Measurements from ENCODE around the gene TNIP3.
"Not testable (repeated sequence)": the region's sequence is repeated elsewhere in the genome, so short reads cannot be mapped to it uniquely, and the experiment has no call there.

Gene TNIP3

GRCh38 chr4:121164291-121164690, at the start of gene TNIP3:
TSS of gene TNIP3 (minus strand) at chr4:121164321. CDS start at chr4:121164125, 196 bp downstream.
- H3K36me3 ChIP-seq (ENCODE audit: insufficient read depth, low read length): no peaks in the 10 kb centered on the region
- no peaks in the 10 kb centered on the region for H3K4me1 ChIP-seq (ENCODE audit: control insufficient read depth, insufficient read depth, low read length, unreplicated experiment)
- H3K27ac ChIP-seq (ENCODE audit: low read depth, low read length): no peak within 1 kb of the TSS
- no peak within 1 kb of the TSS for H3K4me3 ChIP-seq (ENCODE audit: low read depth, low read length)
- H3K27me3 ChIP-seq (ENCODE audit: insufficient read depth, low read length): no peaks in the 10 kb centered on the region
- no peaks in the 10 kb centered on the region for H3K79me2 ChIP-seq (ENCODE audit: control insufficient read depth, insufficient read depth, low read length, unreplicated experiment)
- H2AFZ ChIP-seq (ENCODE audit: low read length, unreplicated experiment): no peak within 1 kb of the TSS

GRCh38 chr4:121212806-121213205, 48.7 kb upstream of the TNIP3 start:
- no peak overlapping the region for H3K4me3 ChIP-seq (ENCODE audit: low read depth, low read length)
- no peaks in the 10 kb centered on the region for H3K79me2 ChIP-seq (ENCODE audit: control insufficient read depth, insufficient read depth, low read length, unreplicated experiment)
- no peak overlapping the region for H2AFZ ChIP-seq (ENCODE audit: low read length, unreplicated experiment)
- no peaks in the 10 kb centered on the region for H3K27me3 ChIP-seq (ENCODE audit: insufficient read depth, low read length)
- peaks cover 7% of the 10 kb centered on the region for H3K4me1 ChIP-seq (ENCODE audit: control insufficient read depth, insufficient read depth, low read length, unreplicated experiment)
- H3K36me3 ChIP-seq (ENCODE audit: insufficient read depth, low read length): no peaks in the 10 kb centered on the region
- H3K27ac ChIP-seq (ENCODE audit: low read depth, low read length): no peak overlapping the region

GRCh38 chr4:121209171-121209570, 45.0 kb upstream of the TNIP3 start:
- Histone ChIP-seq H3K4me1 (ENCODE audit: control insufficient read depth, insufficient read depth, low read length, unreplicated experiment) (no peaks in the 10 kb centered on the region), H3K27ac (ENCODE audit: low read depth, low read length) (no peak overlapping the region), H3K4me3 (ENCODE audit: low read depth, low read length) (no peak overlapping the region), H3K36me3 (ENCODE audit: insufficient read depth, low read length) (no peaks in the 10 kb centered on the region), H3K79me2 (ENCODE audit: control insufficient read depth, insufficient read depth, low read length, unreplicated experiment) (no peaks in the 10 kb centered on the region), H3K27me3 (ENCODE audit: insufficient read depth, low read length) (no peaks in the 10 kb centered on the region), H2AFZ (ENCODE audit: low read length, unreplicated experiment) (no peak overlapping the region)

DNA sequence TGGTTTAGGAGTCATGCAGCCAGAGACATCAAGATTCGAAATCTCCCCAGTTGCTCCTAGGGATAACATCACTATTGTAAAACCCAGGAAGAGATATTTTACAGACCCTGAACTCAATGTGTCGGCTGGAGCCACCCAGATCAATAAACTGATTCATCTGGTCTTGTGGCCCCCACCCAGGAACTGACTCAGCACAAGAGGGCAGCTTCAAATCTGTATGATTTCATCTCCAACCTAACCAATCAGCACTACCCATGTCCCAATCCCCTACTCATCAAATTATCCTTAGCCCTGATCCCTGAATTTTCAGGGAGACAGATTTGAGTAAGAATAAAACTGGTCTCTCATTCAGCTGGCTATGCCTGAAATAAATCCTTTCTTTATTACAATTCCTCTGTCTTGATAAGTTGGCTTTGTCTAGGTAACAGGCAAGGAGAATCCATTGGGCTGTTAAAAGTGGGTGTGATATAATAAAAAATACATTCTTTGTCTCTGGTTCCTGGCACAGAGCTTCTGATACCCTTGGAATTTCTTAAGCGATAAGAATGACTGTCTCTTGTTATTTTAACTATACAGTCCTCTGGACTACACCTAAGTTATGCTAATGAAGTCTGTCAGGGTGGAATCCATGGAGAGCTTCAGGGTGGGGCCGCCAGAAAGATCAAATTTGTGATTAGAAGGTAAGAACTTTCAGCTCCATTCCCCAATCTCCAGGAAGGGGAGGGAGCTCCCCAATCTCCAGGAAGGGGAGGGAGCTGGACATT, 44.3 kb upstream of the TNIP3 start:
- H3K27ac ChIP-seq (ENCODE audit: low read depth, low read length): no peak overlapping the region
- H3K27me3 ChIP-seq (ENCODE audit: insufficient read depth, low read length): no peaks in the 10 kb centered on the region
- no peak overlapping the region for H2AFZ ChIP-seq (ENCODE audit: low read length, unreplicated experiment)
- no peaks in the 10 kb centered on the region for H3K79me2 ChIP-seq (ENCODE audit: control insufficient read depth, insufficient read depth, low read length, unreplicated experiment)
- no peak overlapping the region for H3K4me3 ChIP-seq (ENCODE audit: low read depth, low read length)
- H3K36me3 ChIP-seq (ENCODE audit: insufficient read depth, low read length): no peaks in the 10 kb centered on the region
- H3K4me1 ChIP-seq (ENCODE audit: control insufficient read depth, insufficient read depth, low read length, unreplicated experiment): no peaks in the 10 kb centered on the region

GRCh38 chr4:121205777-121206176, 41.7 kb upstream of the TNIP3 start:
- H3K4me1 ChIP-seq (ENCODE audit: control insufficient read depth, insufficient read depth, low read length, unreplicated experiment); H3K27ac ChIP-seq (ENCODE audit: low read depth, low read length); H2AFZ ChIP-seq (ENCODE audit: low read length, unreplicated experiment); H3K27me3 ChIP-seq (ENCODE audit: insufficient read depth, low read length); H3K36me3 ChIP-seq (ENCODE audit: insufficient read depth, low read length); H3K4me3 ChIP-seq (ENCODE audit: low read depth, low read length); H3K79me2 ChIP-seq (ENCODE audit: control insufficient read depth, insufficient read depth, low read length, unreplicated experiment): not testable (repeated sequence)

DNA sequence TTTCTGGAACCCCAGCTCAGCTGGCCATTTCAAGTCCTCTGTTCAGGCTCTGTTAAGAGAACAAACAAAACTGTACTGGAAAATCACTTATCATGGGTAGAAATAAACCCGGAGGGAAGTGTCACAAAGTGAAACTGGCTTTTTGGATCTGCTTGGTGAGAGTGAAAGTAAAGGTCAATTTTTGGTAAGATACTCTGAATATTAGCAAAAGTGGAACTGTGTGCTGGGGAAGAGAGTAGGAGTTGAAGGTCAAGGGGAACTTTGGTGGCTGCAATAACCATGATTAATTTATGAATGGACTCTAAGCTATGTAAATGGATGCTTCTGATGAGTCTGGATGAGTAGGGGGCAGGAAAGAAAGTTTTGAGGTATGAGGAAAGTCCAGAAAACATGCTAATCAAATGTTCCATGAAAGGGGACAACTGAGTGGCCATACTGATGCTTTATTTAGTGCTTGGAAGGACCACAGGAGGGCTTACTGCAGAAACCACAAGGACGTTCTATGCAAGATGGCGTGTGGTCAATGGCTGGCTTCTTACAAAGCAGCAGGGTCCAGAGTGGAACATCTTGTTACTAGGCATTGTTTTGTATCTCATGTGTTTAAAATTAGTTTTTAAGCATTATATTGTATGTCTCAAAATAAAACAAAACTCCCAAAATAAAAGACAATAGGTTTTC, 36.8 kb upstream of the TNIP3 start:
- H3K27me3 ChIP-seq (ENCODE audit: insufficient read depth, low read length): no peaks in the 10 kb centered on the region
- no peaks in the 10 kb centered on the region for H3K36me3 ChIP-seq (ENCODE audit: insufficient read depth, low read length)
- no peak overlapping the region for H3K27ac ChIP-seq (ENCODE audit: low read depth, low read length)
- H2AFZ ChIP-seq (ENCODE audit: low read length, unreplicated experiment): peak overlapping the region; percentile 68
- no peaks in the 10 kb centered on the region for H3K4me1 ChIP-seq (ENCODE audit: control insufficient read depth, insufficient read depth, low read length, unreplicated experiment)
- H3K4me3 ChIP-seq (ENCODE audit: low read depth, low read length): peak overlapping the region; percentile 39
- H3K79me2 ChIP-seq (ENCODE audit: control insufficient read depth, insufficient read depth, low read length, unreplicated experiment): no peaks in the 10 kb centered on the region

DNA sequence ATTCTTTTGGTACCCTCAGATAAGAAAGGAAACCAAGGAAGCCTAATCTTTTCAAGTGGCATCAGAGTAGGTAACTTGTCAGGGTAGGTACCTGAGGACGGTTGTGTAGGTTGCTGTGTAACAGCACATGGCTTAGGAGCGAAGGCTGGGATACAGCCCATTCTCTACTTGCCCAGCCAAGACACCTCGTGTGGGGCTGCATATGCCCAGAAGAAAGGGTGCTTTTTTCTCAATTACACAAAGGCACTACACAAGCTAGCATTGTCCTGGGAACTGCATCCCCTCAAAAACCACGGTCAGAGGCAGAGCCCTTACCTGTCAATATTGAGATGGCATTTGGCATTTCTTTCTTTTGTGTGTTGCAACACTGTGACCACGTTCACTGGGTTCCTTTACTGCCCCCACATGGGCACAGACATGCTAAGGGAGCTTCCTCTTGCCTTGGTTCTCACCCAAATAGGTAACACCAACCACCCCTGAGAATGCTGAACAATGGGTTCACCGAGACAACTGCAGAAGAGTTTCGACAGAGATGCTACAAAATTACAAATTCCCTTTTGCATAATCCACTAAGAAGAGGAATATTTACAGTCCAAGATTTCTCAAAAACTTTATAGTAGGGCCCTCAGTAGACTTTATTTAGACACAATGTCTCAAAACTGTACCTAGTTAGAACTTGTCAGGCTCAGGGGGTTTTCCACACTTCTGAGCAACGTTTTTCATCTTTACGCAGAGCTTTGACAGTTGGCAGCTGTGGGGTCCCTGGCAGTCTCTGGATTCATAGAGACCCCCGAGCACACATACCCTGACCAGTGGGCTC, 35.8 kb upstream of the TNIP3 start:
- H3K27me3 ChIP-seq (ENCODE audit: insufficient read depth, low read length): no peaks in the 10 kb centered on the region
- H3K4me3 ChIP-seq (ENCODE audit: low read depth, low read length): no peak overlapping the region
- H3K4me1 ChIP-seq (ENCODE audit: control insufficient read depth, insufficient read depth, low read length, unreplicated experiment): no peaks in the 10 kb centered on the region
- peak overlapping the region; percentile 68 for H2AFZ ChIP-seq (ENCODE audit: low read length, unreplicated experiment)
- no peaks in the 10 kb centered on the region for H3K79me2 ChIP-seq (ENCODE audit: control insufficient read depth, insufficient read depth, low read length, unreplicated experiment)
- no peak overlapping the region for H3K27ac ChIP-seq (ENCODE audit: low read depth, low read length)
- no peaks in the 10 kb centered on the region for H3K36me3 ChIP-seq (ENCODE audit: insufficient read depth, low read length)

DNA sequence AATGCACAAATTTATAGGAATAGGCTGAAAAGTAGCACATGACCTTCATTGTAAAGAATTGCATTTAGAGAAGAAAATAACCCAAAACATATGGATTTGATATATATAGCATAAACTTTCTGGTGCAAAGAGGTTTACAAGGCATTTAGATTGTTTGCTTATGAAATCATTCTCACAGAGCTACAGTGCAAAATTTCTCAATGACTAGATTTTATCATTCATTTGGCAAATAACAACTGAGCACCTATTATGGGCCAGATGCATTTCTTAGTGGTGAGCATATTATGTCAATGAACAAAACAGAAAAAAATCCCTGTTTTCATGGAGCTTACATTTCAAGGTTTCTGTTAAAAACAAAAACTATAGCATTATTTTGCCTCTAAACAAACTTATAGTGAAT, 34.1 kb upstream of the TNIP3 start:
- H3K27me3 ChIP-seq (ENCODE audit: insufficient read depth, low read length): no peaks in the 10 kb centered on the region
- H2AFZ ChIP-seq (ENCODE audit: low read length, unreplicated experiment): no peak overlapping the region
- H3K4me1 ChIP-seq (ENCODE audit: control insufficient read depth, insufficient read depth, low read length, unreplicated experiment): no peaks in the 10 kb centered on the region
- no peak overlapping the region for H3K27ac ChIP-seq (ENCODE audit: low read depth, low read length)
- H3K36me3 ChIP-seq (ENCODE audit: insufficient read depth, low read length): no peaks in the 10 kb centered on the region
- H3K79me2 ChIP-seq (ENCODE audit: control insufficient read depth, insufficient read depth, low read length, unreplicated experiment): no peaks in the 10 kb centered on the region
- H3K4me3 ChIP-seq (ENCODE audit: low read depth, low read length): no peak overlapping the region

GRCh38 chr4:121195649-121196048, 31.5 kb upstream of the TNIP3 start:
- H3K4me3 ChIP-seq (ENCODE audit: low read depth, low read length): no peak overlapping the region
- H3K4me1 ChIP-seq (ENCODE audit: control insufficient read depth, insufficient read depth, low read length, unreplicated experiment): no peaks in the 10 kb centered on the region
- no peak overlapping the region for H3K27ac ChIP-seq (ENCODE audit: low read depth, low read length)
- no peaks in the 10 kb centered on the region for H3K79me2 ChIP-seq (ENCODE audit: control insufficient read depth, insufficient read depth, low read length, unreplicated experiment)
- no peaks in the 10 kb centered on the region for H3K27me3 ChIP-seq (ENCODE audit: insufficient read depth, low read length)
- no peaks in the 10 kb centered on the region for H3K36me3 ChIP-seq (ENCODE audit: insufficient read depth, low read length)
- no peak overlapping the region for H2AFZ ChIP-seq (ENCODE audit: low read length, unreplicated experiment)

DNA sequence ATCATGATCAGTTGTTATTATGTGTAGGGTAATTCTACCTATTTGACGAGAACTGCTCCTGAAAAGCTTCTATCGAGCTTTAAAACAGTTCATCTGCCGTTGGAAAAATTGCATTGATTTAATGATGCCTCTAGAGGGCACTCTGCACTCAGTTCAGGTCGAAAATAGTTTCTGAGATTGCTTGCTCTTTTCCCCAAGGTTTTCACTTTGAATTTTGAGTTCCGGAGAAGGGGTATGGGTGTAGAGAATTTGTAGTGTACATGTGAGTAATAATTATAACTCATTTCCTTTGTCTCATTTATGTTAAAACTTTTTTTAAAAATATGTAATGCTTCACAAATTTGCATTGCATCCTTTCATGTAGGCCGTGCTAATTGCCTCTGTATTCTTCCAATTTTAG, 28.4 kb upstream of the TNIP3 start:
- H3K4me1 ChIP-seq (ENCODE audit: control insufficient read depth, insufficient read depth, low read length, unreplicated experiment): no peaks in the 10 kb centered on the region
- no peaks in the 10 kb centered on the region for H3K36me3 ChIP-seq (ENCODE audit: insufficient read depth, low read length)
- no peak overlapping the region for H3K4me3 ChIP-seq (ENCODE audit: low read depth, low read length)
- H3K27ac ChIP-seq (ENCODE audit: low read depth, low read length): no peak overlapping the region
- H2AFZ ChIP-seq (ENCODE audit: low read length, unreplicated experiment): peak overlapping the region; percentile 6
- H3K27me3 ChIP-seq (ENCODE audit: insufficient read depth, low read length): no peaks in the 10 kb centered on the region
- H3K79me2 ChIP-seq (ENCODE audit: control insufficient read depth, insufficient read depth, low read length, unreplicated experiment): no peaks in the 10 kb centered on the region

All from ACC112 (cell line).